GM23338 (cell line): ENCODE results near the gene MATN1. TPM values are rescaled to one million over a fixed set of nuclear protein-coding genes. Genes with fewer than 3 reads are reported as not detected.

Experiments used
- ATAC-seq: fragments of 200-7000 bp; cut with Tn5 transposase; 3 replicates; pipeline ENCODE4 v1.9.1; 2020
- DNase-seq: peaks from one replicate; pipeline ENCODE4 v3.0.0-alpha.2; 2015; ENCODE audit warnings: low spot score
- H2AFZ ChIP-seq: fragments of 200-600 bp; sonication (generic); 2 replicates; pipeline ENCODE4 v1.8.0; 2016; ENCODE audit warnings: antibody characterized with exemption, mild to moderate bottlenecking, moderate library complexity
- H3F3A ChIP-seq: fragments of 200-600 bp; sonication (generic); replicated peaks from 2 replicates; pipeline ENCODE4 v1.8.0; 2017; ENCODE audit warnings: antibody characterized with exemption, mixed run types, low read depth
- H3K27ac ChIP-seq: fragments of 200-600 bp; sonication (generic); 2 replicates; pipeline ENCODE4 v1.6.1; 2016; ENCODE audit warnings: low read depth
- H3K27me3 ChIP-seq: fragments of 200-600 bp; sonication (generic); 2 replicates; pipeline ENCODE4 v1.8.0; 2016; ENCODE audit warnings: mild to moderate bottlenecking, mixed run types, moderate library complexity; ENCODE audit not compliant: insufficient read depth
- H3K36me3 ChIP-seq: fragments of 200-600 bp; sonication (generic); 2 replicates; pipeline ENCODE4 v1.8.0; 2016; ENCODE audit warnings: mild to moderate bottlenecking; ENCODE audit not compliant: insufficient read depth
- H3K4me1 ChIP-seq: fragments of 200-600 bp; sonication (generic); 2 replicates; pipeline ENCODE4 v1.8.0; 2016; ENCODE audit warnings: mild to moderate bottlenecking, moderate library complexity; ENCODE audit not compliant: insufficient read depth
- H3K4me2 ChIP-seq: fragments of 200-600 bp; sonication (generic); 2 replicates; pipeline ENCODE4 v1.7.1; 2017; ENCODE audit warnings: mixed run types
- H3K4me3 ChIP-seq: fragments of 200-600 bp; sonication (generic); 2 replicates; pipeline ENCODE4 v1.6.1; 2016; ENCODE audit warnings: mixed run types
- H3K79me2 ChIP-seq: fragments of 200-600 bp; sonication (generic); replicated peaks from 2 replicates; pipeline ENCODE4 v1.8.0; 2017; ENCODE audit warnings: mild to moderate bottlenecking; ENCODE audit not compliant: insufficient read depth
- H3K9me2 ChIP-seq: fragments of 200-600 bp; sonication (generic); 2 replicates; pipeline ENCODE4 v1.8.0; 2017; ENCODE audit not compliant: insufficient read depth
- H4K20me1 ChIP-seq: fragments of 200-600 bp; sonication (generic); replicated peaks from 2 replicates; pipeline ENCODE4 v1.8.0; 2017; ENCODE audit warnings: mild to moderate bottlenecking; ENCODE audit not compliant: insufficient read depth
- H3K27ac Mint-ChIP-seq: 2 replicates; pipeline ENCODE4 v1.8.0; 2020; ENCODE audit warnings: inconsistent platforms, mild to moderate bottlenecking, moderate library complexity, mixed read lengths
- H3K27me3 Mint-ChIP-seq: 3 replicates; pipeline ENCODE4 v1.8.0; 2022; ENCODE audit warnings: low read depth, mild to moderate bottlenecking, moderate library complexity, mixed read lengths, inconsistent platforms; ENCODE audit not compliant: insufficient read depth, poor library complexity
- H3K36me3 Mint-ChIP-seq: 3 replicates; pipeline ENCODE4 v1.8.0; 2021; ENCODE audit warnings: low read depth, mild to moderate bottlenecking, inconsistent platforms, moderate library complexity, mixed read lengths
- H3K4me1 Mint-ChIP-seq: 3 replicates; pipeline ENCODE4 v1.8.0; 2020; ENCODE audit warnings: mild to moderate bottlenecking, inconsistent platforms, mixed read lengths
- H3K4me3 Mint-ChIP-seq: 3 replicates; pipeline ENCODE4 v1.8.0; 2021; ENCODE audit warnings: moderate library complexity, mild to moderate bottlenecking, inconsistent platforms, mixed read lengths
- H3K9me3 Mint-ChIP-seq: 3 replicates; pipeline ENCODE4 v1.8.0; 2020; ENCODE audit warnings: moderate library complexity, mild to moderate bottlenecking, inconsistent platforms, mixed read lengths
- CREB1 ChIP-seq: fragments of 250-450 bp; sonication (Bioruptor Pico); IDR thresholded peaks from 2 replicates; pipeline ENCODE4 v1.5.0; 2020; ENCODE audit warnings: low read depth, mild to moderate bottlenecking, moderate library complexity
- EZH2 ChIP-seq: fragments of 200-600 bp; sonication (generic); IDR thresholded peaks from one replicate; pipeline ENCODE4 v1.8.0; 2017; ENCODE audit warnings: antibody characterized with exemption, mild to moderate bottlenecking, low read depth; ENCODE audit not compliant: unreplicated experiment
- EZH2phosphoT487 ChIP-seq: fragments of 200-600 bp; sonication (generic); IDR thresholded peaks from one replicate; pipeline ENCODE4 v1.8.1; 2018; ENCODE audit warnings: antibody characterized with exemption; ENCODE audit not compliant: unreplicated experiment
- JUNB ChIP-seq: IDR thresholded peaks from one replicate; pipeline ENCODE4 v1.6.1; 2016; ENCODE audit warnings: antibody characterized with exemption; ENCODE audit not compliant: unreplicated experiment
- NANOG ChIP-seq: IDR thresholded peaks from 2 replicates; pipeline ENCODE4 v1.6.1; 2016; ENCODE audit warnings: antibody characterized with exemption, borderline replicate concordance
- POLR2AphosphoS5 ChIP-seq: IDR thresholded peaks from 2 replicates; pipeline ENCODE4 v1.6.1; 2016; ENCODE audit warnings: antibody characterized with exemption, low read depth
- STAT1 ChIP-seq: IDR thresholded peaks from one replicate; pipeline ENCODE4 v1.6.1; 2016; ENCODE audit warnings: antibody characterized with exemption; ENCODE audit not compliant: unreplicated experiment
- ZNF114 ChIP-seq: fragments of 250-450 bp; sonication (Bioruptor Pico); IDR thresholded peaks from 2 replicates; pipeline ENCODE4 v1.5.0; 2020; ENCODE audit warnings: mild to moderate bottlenecking, moderate library complexity
- ZNF331 ChIP-seq: fragments of 250-450 bp; sonication (Bioruptor Pico); IDR thresholded peaks from 2 replicates; pipeline ENCODE4 v1.5.0; 2020; ENCODE audit warnings: low read depth, mild to moderate bottlenecking, moderate library complexity
- polyA plus RNA-seq: library from polyadenylated mRNA; unstranded; fragments of >200 nt; fragmentation: Nextera tagmentation; extraction: Ambion mirVana; gene quantifications from 2 replicates; pipeline ENCODE4 v1.2.1, GENCODE V29; 2016
- total RNA-seq: library from RNA; depleted of rRNA; stranded (reverse); fragments of >200 nt; shearing (Covaris generic); gene quantifications from 2 replicates; pipeline ENCODE4 v1.2.3, GENCODE V29; 2014
- TF ChIP-seq, protein P1 (sequence below): IDR thresholded peaks from 2 replicates; pipeline ENCODE4 v1.6.1; 2016; ENCODE audit warnings: antibody characterized with exemption
- TF ChIP-seq, protein P2 (sequence below): fragments of 250-450 bp; sonication (Bioruptor Pico); IDR thresholded peaks from 2 replicates; pipeline ENCODE4 v1.5.0; 2020; ENCODE audit warnings: mild to moderate bottlenecking, moderate library complexity
- TF ChIP-seq, protein P3 (sequence below), 2 experiments: fragments of 200-600 bp in 1 of 2; sonication (generic) in 1 of 2; conservative IDR thresholded peaks; 2 replicates each; pipeline versions ENCODE4 v1.5.1 to v1.6.1; 2016 to 2017; ENCODE audit warnings: antibody characterized with exemption in 2 of 2, low read depth in 2 of 2, mild to moderate bottlenecking in 2 of 2, moderate library complexity in 1 of 2
- TF ChIP-seq, protein P4 (sequence below): IDR thresholded peaks from one replicate; pipeline ENCODE4 v1.6.1; 2018; ENCODE audit warnings: antibody characterized with exemption; ENCODE audit not compliant: unreplicated experiment

The MATN1 gene
- total and polyA plus RNA-seq, 2 experiments from 2014 or later: 0.08 to 0.31 TPM

DNA sequence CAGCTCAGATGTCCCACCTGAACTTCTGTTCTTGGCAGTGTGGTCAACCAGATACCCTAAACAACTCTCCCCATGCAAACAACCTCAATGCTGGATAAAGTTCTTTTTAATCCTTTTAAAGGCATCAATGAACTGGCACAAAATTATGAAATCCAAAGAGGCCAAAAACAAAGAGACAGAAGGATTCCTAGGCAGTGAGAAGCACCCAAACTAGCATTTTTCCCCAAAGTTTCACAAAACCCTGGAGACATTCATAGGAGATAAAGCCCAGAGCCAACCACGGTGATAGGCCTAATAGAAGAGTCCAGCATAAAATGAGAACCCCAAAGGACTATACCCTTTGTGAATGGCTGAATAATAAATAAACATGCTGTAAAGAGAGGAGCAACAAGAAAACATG lies 50.7 kb downstream of the MATN1 start:
- Mint-ChIP-seq H3K36me3 (peaks cover 4% of the 10 kb centered on the region; the same call in 1 of the 3 replicates), H3K27ac (no peak overlapping the region), H3K9me3 (peaks cover 26% of the 10 kb centered on the region), H3K4me3 (no peak overlapping the region), H3K4me1 (peaks cover 5% of the 10 kb centered on the region; the same call in 1 of the 3 replicates), H3K27me3 (peaks cover 5% of the 10 kb centered on the region)
- Histone ChIP-seq H3K4me1 (no peaks in the 10 kb centered on the region), H2AFZ (no peak overlapping the region), H3K27ac (no peak overlapping the region), H4K20me1 (no peaks in the 10 kb centered on the region), H3K4me3 (no peak overlapping the region), H3K79me2 (no peaks in the 10 kb centered on the region), H3K27me3 (no peaks in the 10 kb centered on the region), H3K4me2 (no peak overlapping the region), H3K9me2 (no peaks in the 10 kb centered on the region), H3F3A (no peaks in the 10 kb centered on the region), H3K36me3 (no peaks in the 10 kb centered on the region)
- ATAC-seq (no peak), DNase-seq (no peak)
- no peak for TF ChIP-seq NANOG
- TF ChIP-seq EZH2phosphoT487: no peak
- no peak for TF ChIP-seq STAT1
- TF ChIP-seq POLR2AphosphoS5: no peak
- no peak for TF ChIP-seq CREB1 (CRISPR knock-in tag)
- TF ChIP-seq, protein P1, sequence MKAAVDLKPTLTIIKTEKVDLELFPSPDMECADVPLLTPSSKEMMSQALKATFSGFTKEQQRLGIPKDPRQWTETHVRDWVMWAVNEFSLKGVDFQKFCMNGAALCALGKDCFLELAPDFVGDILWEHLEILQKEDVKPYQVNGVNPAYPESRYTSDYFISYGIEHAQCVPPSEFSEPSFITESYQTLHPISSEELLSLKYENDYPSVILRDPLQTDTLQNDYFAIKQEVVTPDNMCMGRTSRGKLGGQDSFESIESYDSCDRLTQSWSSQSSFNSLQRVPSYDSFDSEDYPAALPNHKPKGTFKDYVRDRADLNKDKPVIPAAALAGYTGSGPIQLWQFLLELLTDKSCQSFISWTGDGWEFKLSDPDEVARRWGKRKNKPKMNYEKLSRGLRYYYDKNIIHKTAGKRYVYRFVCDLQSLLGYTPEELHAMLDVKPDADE: no peak
- TF ChIP-seq, protein P2, sequence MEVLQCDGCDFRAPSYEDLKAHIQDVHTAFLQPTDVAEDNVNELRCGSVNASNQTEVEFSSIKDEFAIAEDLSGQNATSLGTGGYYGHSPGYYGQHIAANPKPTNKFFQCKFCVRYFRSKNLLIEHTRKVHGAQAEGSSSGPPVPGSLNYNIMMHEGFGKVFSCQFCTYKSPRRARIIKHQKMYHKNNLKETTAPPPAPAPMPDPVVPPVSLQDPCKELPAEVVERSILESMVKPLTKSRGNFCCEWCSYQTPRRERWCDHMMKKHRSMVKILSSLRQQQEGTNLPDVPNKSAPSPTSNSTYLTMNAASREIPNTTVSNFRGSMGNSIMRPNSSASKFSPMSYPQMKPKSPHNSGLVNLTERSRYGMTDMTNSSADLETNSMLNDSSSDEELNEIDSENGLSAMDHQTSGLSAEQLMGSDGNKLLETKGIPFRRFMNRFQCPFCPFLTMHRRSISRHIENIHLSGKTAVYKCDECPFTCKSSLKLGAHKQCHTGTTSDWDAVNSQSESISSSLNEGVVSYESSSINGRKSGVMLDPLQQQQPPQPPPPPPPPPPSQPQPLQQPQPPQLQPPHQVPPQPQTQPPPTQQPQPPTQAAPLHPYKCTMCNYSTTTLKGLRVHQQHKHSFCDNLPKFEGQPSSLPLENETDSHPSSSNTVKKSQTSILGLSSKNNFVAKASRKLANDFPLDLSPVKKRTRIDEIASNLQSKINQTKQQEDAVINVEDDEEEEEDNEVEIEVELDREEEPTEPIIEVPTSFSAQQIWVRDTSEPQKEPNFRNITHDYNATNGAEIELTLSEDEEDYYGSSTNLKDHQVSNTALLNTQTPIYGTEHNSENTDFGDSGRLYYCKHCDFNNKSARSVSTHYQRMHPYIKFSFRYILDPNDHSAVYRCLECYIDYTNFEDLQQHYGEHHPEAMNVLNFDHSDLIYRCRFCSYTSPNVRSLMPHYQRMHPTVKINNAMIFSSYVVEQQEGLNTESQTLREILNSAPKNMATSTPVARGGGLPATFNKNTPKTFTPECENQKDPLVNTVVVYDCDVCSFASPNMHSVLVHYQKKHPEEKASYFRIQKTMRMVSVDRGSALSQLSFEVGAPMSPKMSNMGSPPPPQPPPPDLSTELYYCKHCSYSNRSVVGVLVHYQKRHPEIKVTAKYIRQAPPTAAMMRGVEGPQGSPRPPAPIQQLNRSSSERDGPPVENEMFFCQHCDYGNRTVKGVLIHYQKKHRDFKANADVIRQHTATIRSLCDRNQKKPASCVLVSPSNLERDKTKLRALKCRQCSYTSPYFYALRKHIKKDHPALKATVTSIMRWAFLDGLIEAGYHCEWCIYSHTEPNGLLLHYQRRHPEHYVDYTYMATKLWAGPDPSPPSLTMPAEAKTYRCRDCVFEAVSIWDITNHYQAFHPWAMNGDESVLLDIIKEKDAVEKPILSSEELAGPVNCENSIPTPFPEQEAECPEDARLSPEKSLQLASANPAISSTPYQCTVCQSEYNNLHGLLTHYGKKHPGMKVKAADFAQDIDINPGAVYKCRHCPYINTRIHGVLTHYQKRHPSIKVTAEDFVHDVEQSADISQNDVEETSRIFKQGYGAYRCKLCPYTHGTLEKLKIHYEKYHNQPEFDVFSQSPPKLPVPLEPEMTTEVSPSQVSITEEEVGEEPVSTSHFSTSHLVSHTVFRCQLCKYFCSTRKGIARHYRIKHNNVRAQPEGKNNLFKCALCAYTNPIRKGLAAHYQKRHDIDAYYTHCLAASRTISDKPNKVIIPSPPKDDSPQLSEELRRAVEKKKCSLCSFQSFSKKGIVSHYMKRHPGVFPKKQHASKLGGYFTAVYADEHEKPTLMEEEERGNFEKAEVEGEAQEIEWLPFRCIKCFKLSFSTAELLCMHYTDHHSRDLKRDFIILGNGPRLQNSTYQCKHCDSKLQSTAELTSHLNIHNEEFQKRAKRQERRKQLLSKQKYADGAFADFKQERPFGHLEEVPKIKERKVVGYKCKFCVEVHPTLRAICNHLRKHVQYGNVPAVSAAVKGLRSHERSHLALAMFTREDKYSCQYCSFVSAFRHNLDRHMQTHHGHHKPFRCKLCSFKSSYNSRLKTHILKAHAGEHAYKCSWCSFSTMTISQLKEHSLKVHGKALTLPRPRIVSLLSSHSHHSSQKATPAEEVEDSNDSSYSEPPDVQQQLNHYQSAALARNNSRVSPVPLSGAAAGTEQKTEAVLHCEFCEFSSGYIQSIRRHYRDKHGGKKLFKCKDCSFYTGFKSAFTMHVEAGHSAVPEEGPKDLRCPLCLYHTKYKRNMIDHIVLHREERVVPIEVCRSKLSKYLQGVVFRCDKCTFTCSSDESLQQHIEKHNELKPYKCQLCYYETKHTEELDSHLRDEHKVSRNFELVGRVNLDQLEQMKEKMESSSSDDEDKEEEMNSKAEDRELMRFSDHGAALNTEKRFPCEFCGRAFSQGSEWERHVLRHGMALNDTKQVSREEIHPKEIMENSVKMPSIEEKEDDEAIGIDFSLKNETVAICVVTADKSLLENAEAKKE (CRISPR knock-in tag): no peak
- TF ChIP-seq ZNF331 (CRISPR knock-in tag): no peak
- TF ChIP-seq, protein P3, sequence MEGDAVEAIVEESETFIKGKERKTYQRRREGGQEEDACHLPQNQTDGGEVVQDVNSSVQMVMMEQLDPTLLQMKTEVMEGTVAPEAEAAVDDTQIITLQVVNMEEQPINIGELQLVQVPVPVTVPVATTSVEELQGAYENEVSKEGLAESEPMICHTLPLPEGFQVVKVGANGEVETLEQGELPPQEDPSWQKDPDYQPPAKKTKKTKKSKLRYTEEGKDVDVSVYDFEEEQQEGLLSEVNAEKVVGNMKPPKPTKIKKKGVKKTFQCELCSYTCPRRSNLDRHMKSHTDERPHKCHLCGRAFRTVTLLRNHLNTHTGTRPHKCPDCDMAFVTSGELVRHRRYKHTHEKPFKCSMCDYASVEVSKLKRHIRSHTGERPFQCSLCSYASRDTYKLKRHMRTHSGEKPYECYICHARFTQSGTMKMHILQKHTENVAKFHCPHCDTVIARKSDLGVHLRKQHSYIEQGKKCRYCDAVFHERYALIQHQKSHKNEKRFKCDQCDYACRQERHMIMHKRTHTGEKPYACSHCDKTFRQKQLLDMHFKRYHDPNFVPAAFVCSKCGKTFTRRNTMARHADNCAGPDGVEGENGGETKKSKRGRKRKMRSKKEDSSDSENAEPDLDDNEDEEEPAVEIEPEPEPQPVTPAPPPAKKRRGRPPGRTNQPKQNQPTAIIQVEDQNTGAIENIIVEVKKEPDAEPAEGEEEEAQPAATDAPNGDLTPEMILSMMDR (conservative IDR thresholded peaks at IDR 0.05; ENCODE audit: low read depth in 2 of 2): no peak
- TF ChIP-seq JUNB: no peak
- TF ChIP-seq EZH2: no peak
- TF ChIP-seq ZNF114 (CRISPR knock-in tag): no peak
- TF ChIP-seq, protein P4, sequence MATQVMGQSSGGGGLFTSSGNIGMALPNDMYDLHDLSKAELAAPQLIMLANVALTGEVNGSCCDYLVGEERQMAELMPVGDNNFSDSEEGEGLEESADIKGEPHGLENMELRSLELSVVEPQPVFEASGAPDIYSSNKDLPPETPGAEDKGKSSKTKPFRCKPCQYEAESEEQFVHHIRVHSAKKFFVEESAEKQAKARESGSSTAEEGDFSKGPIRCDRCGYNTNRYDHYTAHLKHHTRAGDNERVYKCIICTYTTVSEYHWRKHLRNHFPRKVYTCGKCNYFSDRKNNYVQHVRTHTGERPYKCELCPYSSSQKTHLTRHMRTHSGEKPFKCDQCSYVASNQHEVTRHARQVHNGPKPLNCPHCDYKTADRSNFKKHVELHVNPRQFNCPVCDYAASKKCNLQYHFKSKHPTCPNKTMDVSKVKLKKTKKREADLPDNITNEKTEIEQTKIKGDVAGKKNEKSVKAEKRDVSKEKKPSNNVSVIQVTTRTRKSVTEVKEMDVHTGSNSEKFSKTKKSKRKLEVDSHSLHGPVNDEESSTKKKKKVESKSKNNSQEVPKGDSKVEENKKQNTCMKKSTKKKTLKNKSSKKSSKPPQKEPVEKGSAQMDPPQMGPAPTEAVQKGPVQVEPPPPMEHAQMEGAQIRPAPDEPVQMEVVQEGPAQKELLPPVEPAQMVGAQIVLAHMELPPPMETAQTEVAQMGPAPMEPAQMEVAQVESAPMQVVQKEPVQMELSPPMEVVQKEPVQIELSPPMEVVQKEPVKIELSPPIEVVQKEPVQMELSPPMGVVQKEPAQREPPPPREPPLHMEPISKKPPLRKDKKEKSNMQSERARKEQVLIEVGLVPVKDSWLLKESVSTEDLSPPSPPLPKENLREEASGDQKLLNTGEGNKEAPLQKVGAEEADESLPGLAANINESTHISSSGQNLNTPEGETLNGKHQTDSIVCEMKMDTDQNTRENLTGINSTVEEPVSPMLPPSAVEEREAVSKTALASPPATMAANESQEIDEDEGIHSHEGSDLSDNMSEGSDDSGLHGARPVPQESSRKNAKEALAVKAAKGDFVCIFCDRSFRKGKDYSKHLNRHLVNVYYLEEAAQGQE: no peak
